Retinal pigment epithelial cell (primary cell): ENCODE measurements around the gene SRCIN1.

ENCODE experiments used
- DNase-seq: peaks from one replicate; pipeline ENCODE4 v3.0.0-alpha.2; 2010; ENCODE audit warnings: low read depth
- H3K4me3 ChIP-seq: 2 replicates; pipeline ENCODE4 v1.5.1; 2011; ENCODE audit warnings: mild to moderate bottlenecking, low read length, control low read depth, moderate library complexity
- TF ChIP-seq, protein P1 (sequence below): conservative IDR thresholded peaks from 2 replicates; pipeline ENCODE4 v1.5.1; 2011; ENCODE audit warnings: low read depth, low read length, control low read depth, inconsistent platforms

SRCIN1 gene

DNA sequence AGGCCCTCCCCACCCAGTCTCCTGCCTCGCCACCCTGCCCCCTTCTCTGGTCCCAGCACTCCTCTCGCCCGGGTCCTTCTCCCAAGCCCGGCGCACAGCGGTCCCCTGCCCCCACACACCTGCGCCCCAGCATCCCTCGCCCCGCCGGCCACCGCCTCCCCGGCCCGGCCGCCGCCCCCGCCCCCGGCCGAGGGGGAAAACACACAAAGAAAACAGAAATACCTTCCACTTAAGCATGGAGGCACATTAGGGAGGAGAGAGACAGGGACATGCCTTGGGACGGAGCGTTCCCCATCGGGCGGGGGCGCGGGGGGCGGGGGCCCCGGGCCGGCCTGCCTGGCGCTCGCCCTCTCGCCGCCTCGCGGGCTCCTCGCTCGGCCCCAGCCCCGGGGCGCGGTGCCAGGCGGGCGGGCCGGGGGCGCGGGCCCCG is 326 bp downstream of the SRCIN1 start:
- TF ChIP-seq, protein P1, sequence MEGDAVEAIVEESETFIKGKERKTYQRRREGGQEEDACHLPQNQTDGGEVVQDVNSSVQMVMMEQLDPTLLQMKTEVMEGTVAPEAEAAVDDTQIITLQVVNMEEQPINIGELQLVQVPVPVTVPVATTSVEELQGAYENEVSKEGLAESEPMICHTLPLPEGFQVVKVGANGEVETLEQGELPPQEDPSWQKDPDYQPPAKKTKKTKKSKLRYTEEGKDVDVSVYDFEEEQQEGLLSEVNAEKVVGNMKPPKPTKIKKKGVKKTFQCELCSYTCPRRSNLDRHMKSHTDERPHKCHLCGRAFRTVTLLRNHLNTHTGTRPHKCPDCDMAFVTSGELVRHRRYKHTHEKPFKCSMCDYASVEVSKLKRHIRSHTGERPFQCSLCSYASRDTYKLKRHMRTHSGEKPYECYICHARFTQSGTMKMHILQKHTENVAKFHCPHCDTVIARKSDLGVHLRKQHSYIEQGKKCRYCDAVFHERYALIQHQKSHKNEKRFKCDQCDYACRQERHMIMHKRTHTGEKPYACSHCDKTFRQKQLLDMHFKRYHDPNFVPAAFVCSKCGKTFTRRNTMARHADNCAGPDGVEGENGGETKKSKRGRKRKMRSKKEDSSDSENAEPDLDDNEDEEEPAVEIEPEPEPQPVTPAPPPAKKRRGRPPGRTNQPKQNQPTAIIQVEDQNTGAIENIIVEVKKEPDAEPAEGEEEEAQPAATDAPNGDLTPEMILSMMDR = no peak
- DNase-seq = no peak
- H3K4me3 ChIP-seq = no peak overlapping the region

DNA sequence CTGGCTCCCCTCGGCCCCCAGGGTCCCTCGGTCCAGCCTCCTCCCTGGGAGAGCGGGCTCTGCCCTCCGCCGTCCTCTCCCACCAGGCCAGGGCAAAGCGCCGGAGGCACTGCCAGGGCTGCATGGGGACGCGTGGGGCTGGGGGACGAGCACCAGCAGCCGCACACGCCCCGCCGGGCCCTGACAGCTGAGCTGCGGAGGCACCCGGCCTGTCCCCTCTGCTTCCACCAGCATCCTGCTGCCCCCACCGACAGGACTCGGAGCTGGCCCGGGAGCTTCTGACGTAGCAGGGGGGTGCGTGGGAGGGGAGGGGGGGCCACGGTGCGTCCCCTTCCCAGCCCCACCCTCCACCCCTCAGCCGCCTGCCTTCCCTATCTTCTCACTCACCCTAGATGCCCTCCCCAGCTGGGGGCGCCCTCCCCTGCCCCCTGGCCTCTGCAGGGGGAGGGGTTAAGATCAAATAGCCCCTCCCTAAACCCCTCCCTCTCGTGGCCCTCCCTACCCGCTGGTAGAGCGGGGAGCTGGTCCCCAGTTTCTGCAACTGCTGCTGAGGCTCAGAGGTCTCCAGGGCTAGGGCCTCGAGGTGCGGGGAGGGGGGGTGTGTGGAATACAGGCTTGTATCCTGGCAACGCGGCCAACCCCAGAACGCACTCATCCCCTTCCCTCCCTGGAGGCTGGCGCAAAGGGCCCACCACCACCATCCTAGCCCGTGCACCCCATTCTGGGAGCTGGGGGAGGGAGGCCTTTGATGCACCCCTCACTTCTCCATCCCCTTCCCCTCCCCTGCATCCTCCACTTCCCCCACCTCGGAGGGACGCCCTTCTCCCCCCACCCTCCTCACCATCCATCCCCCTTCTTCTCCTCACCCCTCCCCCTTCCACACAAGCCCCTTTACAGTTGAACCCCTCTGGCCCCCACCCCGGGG is 1.0 kb downstream of the SRCIN1 start:
- TF ChIP-seq, protein P1 = peak; percentile 13
- H3K4me3 ChIP-seq = no peak overlapping the region
- no peak for DNase-seq

DNA sequence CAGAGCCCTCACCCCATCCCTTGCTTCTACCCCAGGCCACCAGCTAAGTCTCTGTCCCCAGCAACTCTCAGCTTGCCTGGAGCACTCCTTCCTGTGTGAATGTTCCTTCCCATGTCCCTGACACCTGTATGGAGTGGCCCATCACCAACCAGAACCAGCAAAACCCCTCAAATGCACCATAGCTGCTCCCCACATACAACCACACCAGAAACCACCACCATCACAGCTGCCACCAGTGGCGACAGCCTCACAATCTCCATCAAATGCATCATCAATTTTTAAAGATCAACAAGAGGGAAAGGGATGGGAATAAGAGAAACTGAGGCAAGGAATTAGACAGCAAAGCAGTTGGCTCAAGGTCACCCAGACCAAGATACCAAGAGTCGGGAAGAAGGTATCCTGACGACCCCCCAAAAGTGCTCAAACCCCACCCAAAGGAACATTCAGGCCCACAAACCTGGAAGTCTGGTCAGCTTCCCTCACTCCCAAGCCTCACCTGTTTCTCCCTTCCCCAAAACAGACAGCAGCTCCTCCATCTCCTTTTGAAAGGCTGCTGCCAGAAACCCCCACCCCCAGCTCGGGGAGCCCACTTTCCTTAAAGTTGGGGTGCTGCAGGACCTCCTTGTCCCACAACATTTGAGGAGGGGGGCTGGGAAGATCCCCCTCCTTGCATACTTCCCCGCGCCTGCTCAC is 1.8 kb downstream of the SRCIN1 start:
- TF ChIP-seq, protein P1 = no peak
- no peak overlapping the region for H3K4me3 ChIP-seq
- no peak for DNase-seq

DNA sequence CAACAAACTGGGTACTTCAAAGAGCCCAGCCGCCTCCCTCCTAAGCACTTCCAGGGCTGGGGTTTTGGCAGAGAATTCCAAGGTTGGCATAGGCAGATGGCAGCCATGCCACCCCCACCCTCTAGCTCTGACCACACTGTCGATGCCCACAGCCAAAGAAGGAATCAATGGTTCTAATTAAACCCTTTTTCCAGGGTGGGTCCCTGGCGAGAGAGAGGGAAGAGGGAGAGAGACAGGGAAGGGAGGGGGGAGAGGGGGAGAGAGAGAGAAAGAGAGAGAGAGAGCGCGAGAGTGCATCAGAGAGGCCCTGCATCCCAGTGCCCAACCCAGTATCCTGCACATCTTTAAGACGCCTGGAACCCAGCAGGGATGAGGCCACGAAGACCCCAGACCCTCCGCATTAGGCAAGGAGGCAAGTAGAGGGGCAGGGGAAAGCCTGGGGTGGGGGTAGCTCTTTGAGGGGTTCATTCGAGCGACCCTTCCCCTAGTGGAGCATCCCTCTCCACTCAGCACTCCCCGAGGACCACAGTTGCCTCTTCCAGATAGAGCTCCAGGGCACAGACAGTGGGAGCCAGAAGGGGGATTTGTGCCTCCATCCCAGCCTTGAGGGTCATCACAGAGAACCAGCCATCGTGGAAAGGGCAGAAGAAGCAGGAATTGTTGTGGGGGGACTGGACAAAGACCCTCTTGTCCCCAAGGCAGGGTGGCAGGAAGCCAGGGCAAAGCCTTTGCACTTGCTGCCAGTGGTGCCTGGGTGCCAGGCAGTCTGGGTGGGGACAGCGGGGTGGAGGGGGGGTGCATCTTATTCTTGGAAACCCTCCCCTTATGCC is 2.6 kb downstream of the SRCIN1 start:
- TF ChIP-seq, protein P1 = no peak
- DNase-seq = no peak
- no peak overlapping the region for H3K4me3 ChIP-seq

DNA sequence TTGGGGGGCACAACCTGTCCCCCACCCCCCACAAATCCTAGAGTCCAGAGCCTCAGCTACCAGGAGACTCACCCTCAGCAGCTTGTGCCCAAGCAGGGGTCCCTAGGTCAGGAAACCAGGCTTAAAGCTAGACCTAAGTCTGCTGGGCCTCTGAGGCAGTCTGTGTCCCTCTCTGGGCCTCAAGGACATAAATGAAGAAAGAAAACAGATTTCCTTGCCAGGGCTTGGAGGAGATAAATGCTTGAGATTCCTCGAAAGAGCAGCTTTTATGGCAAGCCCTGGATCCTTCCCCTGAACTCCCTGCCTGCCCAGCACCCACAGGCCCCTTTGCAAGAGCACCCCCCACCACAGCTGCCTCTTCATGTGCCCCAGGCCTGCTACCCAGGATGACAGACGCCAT is 3.3 kb downstream of the SRCIN1 start:
- TF ChIP-seq, protein P1 = no peak
- no peak overlapping the region for H3K4me3 ChIP-seq
- no peak for DNase-seq

DNA sequence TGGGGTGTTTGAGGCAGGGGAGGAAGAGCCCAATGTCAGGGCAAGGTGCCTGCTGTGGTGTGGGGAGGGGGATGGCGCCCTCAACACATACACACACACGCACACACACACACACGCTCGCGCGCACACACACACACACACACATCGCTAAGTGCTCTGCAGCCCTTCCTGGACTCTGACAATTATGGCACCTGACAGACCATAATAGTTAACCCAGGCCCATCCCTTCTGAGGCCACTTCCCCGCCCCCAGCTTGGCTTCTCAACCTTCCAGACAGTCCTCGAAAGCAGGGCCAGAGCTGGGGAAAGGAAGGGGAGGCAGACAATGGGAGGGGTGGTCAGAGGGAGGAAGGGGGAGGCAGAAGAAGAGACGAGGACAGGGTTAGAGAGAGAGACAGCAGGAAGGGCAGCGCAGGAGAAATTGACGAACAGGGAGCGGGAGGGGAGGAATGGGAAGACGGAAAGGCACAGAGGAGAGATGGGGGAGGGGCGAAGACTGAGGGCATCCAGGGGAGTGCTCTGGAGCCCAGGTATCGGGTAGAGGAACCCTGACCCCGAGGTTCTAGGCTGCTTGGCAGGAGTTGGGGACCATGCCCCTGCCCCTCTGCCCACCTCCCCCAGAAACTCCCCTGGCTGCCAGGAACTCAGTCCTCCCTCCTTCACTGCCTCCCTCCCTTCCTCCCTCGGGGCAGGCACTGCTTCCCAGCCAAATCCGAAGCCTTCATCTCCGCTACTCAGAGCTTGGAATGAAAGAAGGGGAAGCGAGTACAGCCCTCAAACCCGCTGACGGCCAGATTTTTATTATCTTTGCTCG is 4.0 kb downstream of the SRCIN1 start:
- no peak overlapping the region for H3K4me3 ChIP-seq
- TF ChIP-seq, protein P1 = no peak
- no peak for DNase-seq
